ENCODE results near the gene SAMD4A. TPM values are rescaled to one million over a fixed set of nuclear protein-coding genes. Genes with fewer than 3 reads are reported as not detected.
A peak's percentile ranks its signal among the peaks of the same experiment; 100 is the strongest.

Gene SAMD4A
- total RNA-seq, 1 experiment from 2014 or later: 9.6 TPM

DNA sequence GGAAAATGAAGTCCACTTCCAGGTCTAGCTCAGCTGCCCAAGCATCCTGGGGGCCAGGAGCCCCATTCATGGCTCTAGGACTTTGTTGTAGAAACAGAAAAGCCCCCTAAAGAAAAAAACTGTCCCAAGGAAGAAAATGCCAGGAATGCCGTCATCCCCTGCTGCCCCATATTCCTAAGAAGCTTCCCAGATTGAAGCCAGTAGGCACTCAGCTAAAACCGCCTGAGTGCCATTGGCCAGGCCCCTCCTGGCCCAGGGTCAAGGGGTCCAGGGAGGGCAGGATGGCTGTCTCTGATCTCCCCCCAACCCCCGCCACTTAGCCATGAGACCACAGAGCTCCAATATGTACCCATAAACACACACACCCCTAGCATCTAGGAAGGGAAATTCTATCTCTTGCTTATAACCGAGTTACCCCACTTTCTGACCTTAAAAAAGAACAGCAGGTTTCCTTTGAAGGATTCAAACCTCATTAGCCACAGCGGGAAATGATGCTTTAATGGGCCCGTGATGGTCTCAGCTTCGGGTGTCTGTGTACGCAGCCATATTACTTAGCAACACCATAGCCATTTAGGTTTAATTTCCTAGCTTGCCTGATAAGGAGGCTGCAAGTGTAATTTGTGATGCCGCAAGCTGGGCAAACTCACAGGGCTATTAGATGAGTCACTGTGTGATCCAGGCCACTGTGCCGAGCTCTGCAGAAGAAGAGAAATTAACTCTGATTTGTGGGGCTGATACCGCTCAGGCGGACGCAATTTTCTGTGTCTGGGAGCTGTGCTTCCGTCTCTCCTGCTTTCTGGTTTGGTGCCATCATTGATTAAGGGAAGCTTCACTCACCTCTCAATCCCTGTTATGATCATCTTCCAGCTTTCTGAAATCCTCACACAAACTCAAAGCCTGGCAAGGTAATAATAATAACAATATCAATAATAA lies 251.5 kb downstream of the SAMD4A start:
- Histone ChIP-seq H3K23ac (ENCODE audit: insufficient read length, low read depth, low read length) (no peak overlapping the region), H3K27ac (ENCODE audit: insufficient read length, low read depth, low read length) (no peak overlapping the region), H3K18ac (ENCODE audit: insufficient read length, low read depth, low read length) (no peak overlapping the region), H3K56ac (ENCODE audit: insufficient read length, low read depth, low read length) (no peak overlapping the region), H2BK5ac (ENCODE audit: insufficient read length, low read length) (no peak overlapping the region), H4K91ac (ENCODE audit: insufficient read length, low read depth, low read length) (no peak overlapping the region), H4K5ac (ENCODE audit: insufficient read length, low read depth, low read length) (no peak overlapping the region), H3K9me3 (ENCODE audit: control insufficient read depth, low read depth, low read length) (no peaks in the 10 kb centered on the region), H3K9ac (ENCODE audit: extremely low read depth, insufficient read length, low read length) (no peak overlapping the region), H4K8ac (replicated peaks; ENCODE audit: insufficient read length, low read depth, low read length) (no peak overlapping the region), H3K4me2 (ENCODE audit: insufficient read depth, insufficient read length, low read length) (no peak overlapping the region), H3K4me1 (ENCODE audit: insufficient read depth, low read length) (no peaks in the 10 kb centered on the region), H2BK12ac (ENCODE audit: insufficient read length, low read depth, low read length) (no peak overlapping the region), H3K79me1 (ENCODE audit: insufficient read depth, low read depth, low read length, poor library complexity, severe bottlenecking) (no peaks in the 10 kb centered on the region), H2AFZ (ENCODE audit: low read length) (no peak overlapping the region), H3K23me2 (ENCODE audit: insufficient read length, low read depth, low read length, poor library complexity, severe bottlenecking) (no peaks in the 10 kb centered on the region), H4K20me1 (ENCODE audit: control insufficient read depth, insufficient read depth, insufficient read length) (no peaks in the 10 kb centered on the region), H2BK15ac (ENCODE audit: low read depth, low read length) (no peak overlapping the region), H2BK120ac (ENCODE audit: low read depth, low read length, poor library complexity, severe bottlenecking) (no peak overlapping the region), H3K27me3 (ENCODE audit: insufficient read depth, low read length) (no peaks in the 10 kb centered on the region), H2BK20ac (ENCODE audit: low read depth, low read length, poor library complexity, severe bottlenecking) (no peak overlapping the region), H2AK5ac (ENCODE audit: insufficient read length, low read length) (no peak overlapping the region), H3K79me2 (ENCODE audit: insufficient read depth, low read length) (no peaks in the 10 kb centered on the region), H3K4ac (ENCODE audit: low read depth, low read length) (no peak overlapping the region), H3K14ac (ENCODE audit: insufficient read depth, low read length) (no peak overlapping the region), H3T11ph (ENCODE audit: low read length) (no peak overlapping the region)
- Mint-ChIP-seq H3K9me3 (peaks cover 0 to 4% of the 10 kb centered on the region in 2 experiments; a peak in 1 of 5 replicates), H3K27me3 (ENCODE audit: low read depth) (peaks cover 5% of the 10 kb centered on the region), H3K36me3 (ENCODE audit: insufficient read depth in 1 of 3, low read depth in 3 of 3) (no peaks in the 10 kb centered on the region; a peak in 1 of 7 replicates), H3K4me3 (no peak overlapping the region), H3K27ac (peak overlapping the region in 1 of 3 experiments; percentile 57; a peak in 1 of 7 replicates), H3K4me1 (peaks cover 3 to 4% of the 10 kb centered on the region in 2 experiments; a peak in 3 of 4 replicates)
- no peak for TF ChIP-seq CTCF (conservative IDR thresholded peaks at IDR 0.05)
- no CpG with 5 or more reads among the region's 14 CpGs for WGBS (ENCODE audit: extremely low coverage, insufficient read length, low lambda C conversion rate)
- peak; percentile 14 for DNase-seq
